ENCODE results near the gene RFX7. TPM values are rescaled to one million over a fixed set of nuclear protein-coding genes. Genes with fewer than 3 reads are reported as not detected.

Gene RFX7
- total and polyA plus RNA-seq, 2 of the 8 experiments (the other 6 are each of a cell fraction or from before 2014, with no cell fraction given) = 10.4 to 40.9 TPM

DNA sequence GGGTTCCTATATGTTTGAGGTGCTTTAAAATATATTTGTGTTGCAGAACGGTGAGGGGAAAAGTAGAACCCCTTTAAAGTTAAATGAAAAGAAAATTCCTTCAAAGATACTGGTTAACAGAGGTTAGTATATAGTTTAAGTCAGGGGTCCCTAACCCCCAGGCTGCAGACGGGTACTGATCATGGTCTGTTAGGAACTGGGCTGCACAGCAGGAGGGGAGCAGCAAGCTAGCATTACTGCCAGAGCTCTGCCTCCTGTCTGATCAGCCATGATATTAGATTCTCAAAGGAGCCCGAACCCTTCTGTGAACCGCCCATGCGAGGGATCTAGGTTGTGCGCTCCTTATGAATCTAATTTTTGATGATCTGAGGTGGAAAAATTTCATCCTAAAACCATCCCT lies 37.5 kb upstream of the RFX7 start:
- WGBS, 2 experiments (ENCODE audit: extremely low coverage in 1 of 2, insufficient coverage in 1 of 2, insufficient read length in 1 of 2, insufficient replicate concordance in 2 of 2, low coverage in 1 of 2, low lambda C conversion rate in 2 of 2, missing lambda C conversion rate in 1 of 2) = 80% methylated on average over 6 of the region's 6 CpGs; no CpG with 5 or more reads in 1 of the 2 experiments
- Histone ChIP-seq H3K4me1 (replicated peaks in 1 of 4; ENCODE audit: control insufficient read depth in 3 of 4, insufficient read depth in 4 of 4, low read length in 3 of 4) (no peaks in the 10 kb centered on the region), H2BK12ac (ENCODE audit: low read depth, low read length) (no peak overlapping the region), H3K9ac (replicated peaks in 1 of 4; ENCODE audit: extremely low read depth in 1 of 4, low read depth in 3 of 4, low read length in 3 of 4) (no peak overlapping the region), H3K36me3 (ENCODE audit: control insufficient read depth in 2 of 4, insufficient read depth in 4 of 4, low read length in 3 of 4) (no peaks in the 10 kb centered on the region), H4K91ac (replicated peaks; ENCODE audit: insufficient read length, low read length) (no peak overlapping the region), H3K23me2 (ENCODE audit: low read depth, low read length) (no peaks in the 10 kb centered on the region), H3K4me3 (ENCODE audit: extremely low read depth in 1 of 4, insufficient read depth in 2 of 4, low read depth in 3 of 4, low read length in 4 of 4) (no peak overlapping the region), H3K56ac (replicated peaks; ENCODE audit: insufficient read length, low read depth, low read length) (no peak overlapping the region), H2BK120ac (replicated peaks; ENCODE audit: low read depth, low read length) (no peak overlapping the region), H2AK5ac (ENCODE audit: low read depth, low read length) (no peak overlapping the region), H3K4me2 (ENCODE audit: insufficient read depth in 1 of 2, low read depth in 2 of 2, low read length in 2 of 2) (no peak overlapping the region), H2AFZ (ENCODE audit: low read length) (no peak overlapping the region), H4K5ac (ENCODE audit: insufficient read length, low read depth, low read length) (no peak overlapping the region), H3K79me1 (ENCODE audit: low read depth, low read length) (no peaks in the 10 kb centered on the region), H3K27ac (ENCODE audit: low read depth, low read length) (no peak overlapping the region), H4K20me1 (replicated peaks in 1 of 2; ENCODE audit: control insufficient read depth in 1 of 2, insufficient read depth in 2 of 2, low read length in 2 of 2) (no peaks in the 10 kb centered on the region), H3K9me3 (ENCODE audit: insufficient read depth in 2 of 2, low read depth in 1 of 2, low read length in 1 of 2) (no peaks in the 10 kb centered on the region), H3K4ac (replicated peaks; ENCODE audit: insufficient read length, low read depth, low read length) (no peak overlapping the region), H3K14ac (ENCODE audit: insufficient read length) (no peak overlapping the region), H2BK5ac (ENCODE audit: low read depth, low read length) (no peak overlapping the region), H2BK15ac (ENCODE audit: low read length) (no peak overlapping the region), H4K8ac (ENCODE audit: extremely low read depth, insufficient read depth, low read length) (no peak overlapping the region), H3K23ac (ENCODE audit: insufficient read length) (no peak overlapping the region), H3K18ac (ENCODE audit: extremely low read depth, low read length) (no peak overlapping the region), H3K27me3 (replicated peaks in 1 of 4; ENCODE audit: control insufficient read depth in 3 of 4, extremely low read depth in 1 of 4, insufficient read depth in 3 of 4, low read length in 3 of 4) (no peaks in the 10 kb centered on the region), H3K79me2 (ENCODE audit: control insufficient read depth in 1 of 2, insufficient read depth in 2 of 2, low read length in 2 of 2) (no peaks in the 10 kb centered on the region), H2BK20ac (ENCODE audit: low read length) (no peak overlapping the region)
- TF ChIP-seq POLR2AphosphoS5 (IDR thresholded peaks at IDR 0.05; ENCODE audit: low read depth, low read length) (peak; percentile 64), USF2 (IDR thresholded peaks at IDR 0.05; ENCODE audit: low read length) (no peak)
- CTCF ChIA-PET (ENCODE audit: partially characterized antibody) = interaction anchor here (0.8 to 1.6 kb wide), 2 partner anchors 32 to 35 kb away, joined by 4 to 5 read pairs; no protein-coding TSS in a partner anchor
- FAIRE-seq (no peak), DNase-seq (ENCODE audit: low read depth in 1 of 2, low spot score in 2 of 2) (no peak)
- POLR2A ChIA-PET (ENCODE audit: partially characterized antibody) = no interaction called here

All from H1 (cell line).